Thyroid gland (tissue), 4 donors: Measurements from ENCODE around the gene RAB11A.

Experiments
- CTCF ChIP-seq, 6 experiments: fragments of 200-600 bp in 3 of 6; fragments of 450-650 bp in 3 of 6; sonication (generic) in 3 of 6; IDR thresholded peaks; one replicate each; pipeline ENCODE4 v1.5.1; 2016 to 2019; ENCODE audit warnings: antibody characterized with exemption in 6 of 6, mild to moderate bottlenecking in 2 of 6, inconsistent platforms in 1 of 6, moderate library complexity in 1 of 6
- POLR2A ChIP-seq, 2 donors: fragments of 450-650 bp; IDR thresholded peaks; one replicate each; pipeline ENCODE4 v1.6.1; 2017; ENCODE audit warnings: antibody characterized with exemption in 2 of 2, mild to moderate bottlenecking in 2 of 2, moderate library complexity in 1 of 2

DNA sequence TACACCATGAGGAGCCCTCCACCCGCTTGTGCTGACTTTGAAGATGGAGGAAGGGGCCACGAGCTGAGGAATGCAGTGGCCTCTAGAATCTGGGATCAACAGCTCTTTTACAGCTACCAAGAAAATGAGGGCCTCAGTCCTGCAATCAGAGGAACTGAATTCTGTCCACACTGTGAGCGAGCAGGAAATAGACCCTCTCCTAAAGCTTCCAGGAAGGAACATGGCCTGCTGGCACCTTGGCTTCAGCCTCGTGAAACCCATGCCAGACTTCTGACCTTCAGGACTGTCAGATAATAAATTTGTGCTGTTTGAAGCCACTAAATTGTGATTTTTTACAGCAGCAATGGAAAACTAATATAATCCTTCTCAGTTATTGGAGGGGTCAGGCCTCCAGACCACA, 61.9 kb downstream of the RAB11A start:
- TF ChIP-seq CTCF (IDR thresholded peaks at IDR 0.05): no peak
- TF ChIP-seq POLR2A (IDR thresholded peaks at IDR 0.05): no peak
